ENCODE measurements around the gene PLPPR3. TPM values are rescaled to one million over a fixed set of nuclear protein-coding genes. Genes with fewer than 3 reads are reported as not detected.
A peak's percentile ranks its signal among the peaks of the same experiment; 100 is the strongest.

Gene PLPPR3
- total RNA-seq, 8 experiments from 2014 or later: 0.22 to 68.1 (median 43.3) TPM

DNA sequence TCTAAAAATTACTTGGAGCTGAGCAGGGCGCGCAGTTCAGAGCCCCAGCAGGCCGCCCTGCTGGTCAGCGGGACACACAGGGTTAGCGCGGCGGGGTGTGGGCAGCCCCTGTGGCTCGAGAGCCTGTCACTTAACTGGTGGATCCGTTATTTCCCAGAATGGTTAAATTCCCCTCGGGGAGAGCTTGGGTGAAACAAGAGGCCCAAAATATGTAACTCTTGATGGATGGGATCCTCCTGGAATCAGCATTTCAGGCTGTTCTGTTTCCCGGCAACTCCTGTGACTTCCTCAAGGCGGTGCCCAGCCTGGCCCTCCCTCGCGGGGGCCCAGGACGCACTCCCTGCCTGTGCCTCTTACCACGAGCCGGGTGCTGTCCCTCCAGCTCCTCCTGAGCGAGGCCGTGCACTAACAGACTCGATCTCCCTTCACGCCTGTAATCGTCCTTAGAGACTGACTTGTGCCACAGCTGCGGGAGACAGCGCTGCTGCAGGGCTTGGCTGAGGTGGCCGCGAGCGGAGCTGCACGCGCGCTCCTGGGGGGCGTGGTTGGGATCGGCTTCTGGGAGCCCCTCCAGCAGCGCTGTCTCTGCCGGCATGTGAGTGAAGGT lies 14.8 kb downstream of the PLPPR3 start:
- ATAC-seq (replicated peaks in 6 of 8): no peak
- 75 to 100% (median 90%) methylated on average over 2 to 27 of the region's 34 CpGs; no CpG with 5 or more reads in 2 of the 10 experiments for WGBS, 10 experiments
- Histone ChIP-seq H3K4me1 (replicated peaks in 1 of 2) (peaks cover 10 to 13% of the 10 kb centered on the region in 2 donors), H3K27ac (no peak overlapping the region), H3K4me3 (no peak overlapping the region)
- in situ Hi-C loops (cut with MboI; ENCODE audit: low pct_unique_long_range_greater_than_20kb in 2 of 9, low sequenced_read_pairs in 9 of 9, unreplicated experiment in 9 of 9): no loop called here

DNA sequence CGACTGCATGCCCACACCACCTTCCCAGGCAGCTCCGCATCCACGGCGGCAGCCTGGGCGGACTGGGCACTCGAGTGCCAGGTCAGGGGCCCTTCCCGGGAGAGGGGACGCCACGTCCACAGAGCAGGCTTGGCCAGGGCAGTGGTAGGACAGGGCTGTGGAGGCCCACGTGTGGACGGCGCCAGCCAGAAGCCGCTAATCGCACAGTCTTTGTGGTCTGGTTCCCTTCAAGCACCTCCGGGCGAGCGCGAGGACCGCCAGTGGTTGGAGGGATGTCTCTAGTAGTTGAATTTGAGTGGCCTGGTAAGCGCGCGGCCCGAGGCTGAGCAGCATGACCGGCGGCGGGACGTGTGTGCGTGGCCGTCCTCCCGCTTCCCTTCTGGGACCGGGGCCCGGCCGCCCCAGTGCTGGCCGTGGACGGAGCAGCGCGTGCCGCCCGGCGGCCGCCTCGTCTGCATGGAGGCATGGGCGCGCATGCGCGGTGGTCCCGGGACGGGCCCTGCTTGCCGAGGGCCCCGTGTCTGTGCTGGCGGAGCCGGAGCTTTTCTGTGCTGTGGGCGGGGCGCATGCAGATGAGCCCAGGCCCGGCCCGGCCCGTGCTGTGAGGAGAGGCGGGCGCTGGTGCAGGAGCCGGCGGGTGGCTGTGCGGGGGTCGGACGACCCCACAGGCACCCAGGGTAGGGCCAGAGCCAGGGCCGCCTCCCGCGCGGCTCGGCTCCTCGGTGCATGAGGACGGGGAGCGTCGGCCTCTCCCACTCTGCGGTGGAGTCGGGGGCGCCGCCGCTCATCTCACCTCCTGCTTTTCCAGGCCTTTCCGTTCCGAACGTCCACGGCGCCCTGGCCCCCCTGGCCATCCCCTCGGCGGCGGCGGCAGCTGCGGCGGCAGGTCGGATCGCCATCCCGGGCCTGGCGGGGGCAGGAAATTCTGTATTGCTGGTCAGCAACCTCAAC lies 15.9 kb downstream of the PLPPR3 start:
- no peak overlapping the region for H3K27ac ChIP-seq
- H3K4me3 ChIP-seq: no peak overlapping the region
- in situ Hi-C loops (cut with MboI; ENCODE audit: low pct_unique_long_range_greater_than_20kb in 2 of 9, low sequenced_read_pairs in 9 of 9, unreplicated experiment in 9 of 9): no loop called here

DNA sequence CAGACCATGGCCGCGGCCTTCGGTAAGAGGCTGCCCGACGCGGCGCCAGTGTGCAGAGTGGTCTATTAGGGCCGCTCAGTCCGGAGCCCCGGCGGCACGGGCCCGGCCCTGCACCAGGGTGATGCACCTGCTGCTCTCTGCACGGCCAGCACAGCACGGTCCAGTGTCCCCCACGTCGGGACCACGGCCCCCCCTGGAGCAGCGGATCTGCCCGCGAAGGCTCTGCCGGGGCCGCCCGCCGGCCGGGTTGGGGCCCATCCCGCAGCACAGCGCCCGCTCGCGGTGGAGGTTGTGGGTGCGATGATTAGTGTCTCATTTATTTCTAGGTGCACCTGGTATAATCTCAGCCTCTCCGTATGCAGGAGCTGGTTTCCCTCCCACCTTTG lies 16.6 kb downstream of the PLPPR3 start:
- no peak overlapping the region for H3K27ac ChIP-seq
- in situ Hi-C loops (cut with MboI; ENCODE audit: low pct_unique_long_range_greater_than_20kb in 2 of 9, low sequenced_read_pairs in 9 of 9, unreplicated experiment in 9 of 9): no loop called here
- peaks cover 18 to 31% of the 10 kb centered on the region in 2 donors for H3K4me1 ChIP-seq (replicated peaks in 1 of 2)
- H3K4me3 ChIP-seq: no peak overlapping the region
- ATAC-seq (replicated peaks in 6 of 8): peak in 4 of 8 experiments; percentile 5 to 13 (median 9)
- WGBS, 10 experiments: 100% methylated on average over 2 to 6 of the region's 33 CpGs; no CpG with 5 or more reads in 8 of the 10 experiments

More for the DNA sequence above, 15.9 kb downstream of the PLPPR3 start:
- peaks cover 16 to 24% of the 10 kb centered on the region in 2 donors for H3K4me1 ChIP-seq (replicated peaks in 1 of 2)
- peak in 5 of 8 experiments; percentile 2 to 17 (median 10) for ATAC-seq (replicated peaks in 6 of 8)
- WGBS, 10 experiments: 95 to 100% (median 95%) methylated on average over 5 to 43 of the region's 93 CpGs; no CpG with 5 or more reads in 7 of the 10 experiments

DNA sequence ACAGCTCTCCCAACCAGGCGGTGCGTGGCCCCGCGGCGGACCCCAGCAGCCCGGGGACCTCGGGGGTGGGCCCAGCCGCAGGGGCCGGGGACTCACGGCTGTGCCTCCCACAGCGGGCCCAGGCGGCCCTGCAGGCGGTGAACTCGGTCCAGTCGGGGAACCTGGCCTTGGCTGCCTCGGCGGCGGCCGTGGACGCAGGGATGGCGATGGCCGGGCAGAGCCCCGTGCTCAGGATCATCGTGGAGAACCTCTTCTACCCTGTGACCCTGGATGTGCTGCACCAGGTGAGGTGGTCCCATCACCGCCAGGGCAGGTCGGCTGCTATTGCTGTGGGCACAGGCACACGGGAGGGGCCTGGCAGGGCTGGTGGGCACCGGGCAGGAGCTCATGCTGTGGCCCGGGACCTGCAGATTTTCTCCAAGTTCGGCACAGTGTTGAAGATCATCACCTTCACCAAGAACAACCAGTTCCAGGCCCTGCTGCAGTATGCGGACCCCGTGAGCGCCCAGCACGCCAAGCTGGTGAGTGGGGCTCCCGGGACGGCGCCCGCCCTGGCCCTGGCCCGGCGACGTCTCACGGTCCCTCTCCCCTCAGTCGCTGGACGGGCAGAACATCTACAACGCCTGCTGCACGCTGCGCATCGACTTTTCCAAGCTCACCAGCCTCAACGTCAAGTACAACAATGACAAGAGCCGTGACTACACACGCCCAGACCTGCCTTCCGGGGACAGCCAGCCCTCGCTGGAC lies 17.2 kb downstream of the PLPPR3 start:
- peak in 4 of 8 experiments; percentile 5 to 18 (median 10) for ATAC-seq (replicated peaks in 6 of 8)
- 60 to 100% (median 83%) methylated on average over 1 to 8 of the region's 53 CpGs; no CpG with 5 or more reads in 6 of the 10 experiments for WGBS, 10 experiments
- H3K4me1 ChIP-seq (replicated peaks in 1 of 2): peaks cover 24 to 36% of the 10 kb centered on the region in 2 donors
- no peak overlapping the region for H3K4me3 ChIP-seq
- H3K27ac ChIP-seq: no peak overlapping the region
- in situ Hi-C loops (cut with MboI; ENCODE audit: low pct_unique_long_range_greater_than_20kb in 2 of 9, low sequenced_read_pairs in 9 of 9, unreplicated experiment in 9 of 9): no loop called here

DNA sequence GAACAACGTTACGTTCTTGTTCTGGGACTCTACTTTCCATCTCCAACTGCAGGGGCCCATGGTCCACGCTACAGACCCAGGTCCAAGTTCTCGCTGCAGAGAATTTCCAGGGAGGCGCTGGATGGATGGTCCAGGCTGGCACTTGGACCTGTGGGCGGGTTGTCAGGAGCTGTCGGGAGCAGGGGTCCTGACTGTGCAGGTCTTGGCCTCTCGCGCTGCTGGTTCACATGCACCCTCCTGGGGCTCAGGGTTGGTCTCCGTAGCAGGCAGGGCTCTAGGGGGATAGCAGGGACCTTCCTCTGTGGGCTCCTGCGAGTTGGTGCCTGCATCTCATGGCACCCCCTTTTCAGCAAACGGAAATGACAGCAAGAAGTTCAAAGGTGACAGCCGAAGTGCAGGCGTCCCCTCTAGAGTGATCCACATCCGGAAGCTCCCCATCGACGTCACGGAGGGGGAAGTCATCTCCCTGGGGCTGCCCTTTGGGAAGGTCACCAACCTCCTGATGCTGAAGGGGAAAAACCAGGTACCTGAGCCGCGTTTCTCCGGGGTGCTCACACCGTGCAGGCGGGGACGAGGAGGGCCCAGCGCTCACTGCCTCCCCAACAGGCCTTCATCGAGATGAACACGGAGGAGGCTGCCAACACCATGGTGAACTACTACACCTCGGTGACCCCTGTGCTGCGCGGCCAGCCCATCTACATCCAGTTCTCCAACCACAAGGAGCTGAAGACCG lies 17.9 kb downstream of the PLPPR3 start:
- WGBS, 10 experiments: 93 to 100% (median 100%) methylated on average over 2 to 11 of the region's 31 CpGs; no CpG with 5 or more reads in 3 of the 10 experiments
- Histone ChIP-seq H3K4me1 (replicated peaks in 1 of 2) (peaks cover 31 to 41% of the 10 kb centered on the region in 2 donors), H3K27ac (no peak overlapping the region), H3K4me3 (no peak overlapping the region)
- ATAC-seq (replicated peaks in 6 of 8): peak in 3 of 8 experiments; percentile 0 to 9 (median 6)
- in situ Hi-C loops (cut with MboI; ENCODE audit: low pct_unique_long_range_greater_than_20kb in 2 of 9, low sequenced_read_pairs in 9 of 9, unreplicated experiment in 9 of 9): no loop called here

DNA sequence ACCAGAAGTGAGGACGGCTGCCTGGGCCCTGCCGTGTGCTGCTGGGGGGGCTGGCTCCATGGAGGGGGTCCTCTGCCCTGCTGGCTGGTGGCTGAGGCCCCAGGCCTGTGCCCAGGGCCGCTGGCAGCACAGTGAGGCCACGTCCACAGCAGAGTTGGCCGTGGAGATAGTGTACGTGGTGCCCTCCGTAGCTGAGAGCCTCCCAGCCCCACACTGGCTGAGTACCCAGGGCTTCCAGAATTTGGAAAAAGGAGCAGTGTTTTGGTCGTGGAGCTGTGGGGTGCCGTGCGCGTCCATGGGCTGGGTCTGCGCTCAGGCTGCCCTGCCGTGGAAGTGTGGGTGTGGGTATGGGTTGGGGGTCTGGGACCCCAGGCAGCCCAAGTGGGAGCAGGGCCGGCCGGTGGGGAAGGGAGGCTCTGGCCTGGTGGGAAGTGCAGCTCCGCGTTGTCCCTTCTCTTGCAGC lies 18.6 kb downstream of the PLPPR3 start:
- WGBS, 10 experiments: 80 to 100% (median 88%) methylated on average over 1 to 4 of the region's 17 CpGs; no CpG with 5 or more reads in 4 of the 10 experiments
- Histone ChIP-seq H3K4me1 (replicated peaks in 1 of 2) (peaks cover 34 to 41% of the 10 kb centered on the region in 2 donors), H3K27ac (no peak overlapping the region), H3K4me3 (no peak overlapping the region)
- in situ Hi-C loops (cut with MboI; ENCODE audit: low pct_unique_long_range_greater_than_20kb in 2 of 9, low sequenced_read_pairs in 9 of 9, unreplicated experiment in 9 of 9): no loop called here
- peak in 2 of 8 experiments; percentile 1 to 4 for ATAC-seq (replicated peaks in 6 of 8)

DNA sequence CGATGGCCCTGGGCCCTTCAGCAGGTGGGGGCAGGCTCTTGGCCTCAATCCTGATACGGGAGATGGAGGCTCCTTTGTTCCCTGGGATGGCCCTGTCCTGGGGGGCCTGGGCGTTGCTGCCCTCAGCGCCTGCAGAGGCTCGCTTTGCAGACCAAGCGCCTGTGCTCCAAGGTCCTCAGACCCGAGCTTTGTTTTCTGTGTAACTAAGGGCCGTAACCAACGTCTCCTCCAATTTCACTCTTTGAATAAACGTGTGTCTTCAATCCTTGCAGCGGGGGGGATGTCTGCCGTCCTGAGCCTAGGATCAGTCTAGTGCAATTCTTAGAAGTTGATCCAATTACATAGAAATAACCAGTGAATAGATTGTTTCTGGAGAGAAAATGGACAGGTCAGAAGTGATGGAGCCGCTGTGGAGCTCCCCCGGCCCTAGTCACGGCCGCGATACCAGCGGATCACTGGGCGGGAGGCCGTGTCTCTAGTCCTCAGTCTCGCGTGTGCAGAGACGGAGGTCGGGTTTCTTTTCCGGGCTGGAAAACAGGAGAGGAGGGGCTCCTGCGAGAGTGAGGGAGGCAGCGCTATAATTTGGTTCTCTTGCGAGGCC lies 19.2 kb downstream of the PLPPR3 start:
- Histone ChIP-seq H3K4me3 (no peak overlapping the region), H3K27ac (peak overlapping the region in 1 of 2 donors; percentile 35), H3K4me1 (replicated peaks in 1 of 2) (peaks cover 34 to 41% of the 10 kb centered on the region in 2 donors)
- in situ Hi-C loops (cut with MboI; ENCODE audit: low pct_unique_long_range_greater_than_20kb in 2 of 9, low sequenced_read_pairs in 9 of 9, unreplicated experiment in 9 of 9): no loop called here
- 37 to 61% (median 46%) methylated on average over 3 to 8 of the region's 28 CpGs; no CpG with 5 or more reads in 4 of the 10 experiments for WGBS, 10 experiments
- peak in 3 of 8 experiments; percentile 1 to 27 (median 1) for ATAC-seq (replicated peaks in 6 of 8)

DNA sequence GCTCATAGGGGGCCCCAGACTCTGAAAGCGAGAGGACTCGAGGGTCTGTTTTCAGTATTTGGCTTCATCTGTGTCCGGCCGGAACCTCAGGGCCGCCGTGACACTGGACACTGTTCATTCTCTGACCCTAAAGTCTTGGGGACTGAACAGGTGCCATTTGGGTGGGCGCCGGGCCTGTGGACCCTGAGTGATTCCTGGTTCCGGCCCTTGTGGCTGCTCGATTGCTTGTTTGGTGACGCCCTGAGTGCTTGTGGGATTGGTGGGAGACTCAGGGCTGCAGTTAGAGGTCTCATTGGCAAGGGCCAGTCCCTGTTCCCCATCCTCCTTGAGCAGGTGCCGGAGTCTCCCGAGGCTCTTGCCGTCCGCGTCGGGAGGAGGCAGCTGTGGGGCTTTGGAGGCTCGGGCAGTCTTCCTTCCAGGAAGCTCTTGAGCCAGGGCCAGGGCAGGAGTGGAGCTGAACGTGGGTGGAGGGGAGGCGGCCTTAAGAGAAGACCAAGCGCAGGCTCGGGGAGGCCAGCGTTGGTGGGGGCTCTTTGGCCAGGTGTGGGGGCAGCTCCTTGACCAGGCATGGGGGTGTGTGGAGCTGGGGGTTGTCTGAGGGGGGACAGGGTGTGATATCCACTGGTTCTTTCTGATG lies 19.8 kb downstream of the PLPPR3 start:
- H3K4me1 ChIP-seq (replicated peaks in 1 of 2): peaks cover 34 to 41% of the 10 kb centered on the region in 2 donors
- in situ Hi-C loops (cut with MboI; ENCODE audit: low pct_unique_long_range_greater_than_20kb in 2 of 9, low sequenced_read_pairs in 9 of 9, unreplicated experiment in 9 of 9): no loop called here
- ATAC-seq (replicated peaks in 6 of 8): no peak
- H3K27ac ChIP-seq: peak overlapping the region in 1 of 2 donors; percentile 35
- WGBS, 10 experiments: 29 to 100% (median 90%) methylated on average over 1 to 9 of the region's 23 CpGs; no CpG with 5 or more reads in 7 of the 10 experiments
- no peak overlapping the region for H3K4me3 ChIP-seq

DNA sequence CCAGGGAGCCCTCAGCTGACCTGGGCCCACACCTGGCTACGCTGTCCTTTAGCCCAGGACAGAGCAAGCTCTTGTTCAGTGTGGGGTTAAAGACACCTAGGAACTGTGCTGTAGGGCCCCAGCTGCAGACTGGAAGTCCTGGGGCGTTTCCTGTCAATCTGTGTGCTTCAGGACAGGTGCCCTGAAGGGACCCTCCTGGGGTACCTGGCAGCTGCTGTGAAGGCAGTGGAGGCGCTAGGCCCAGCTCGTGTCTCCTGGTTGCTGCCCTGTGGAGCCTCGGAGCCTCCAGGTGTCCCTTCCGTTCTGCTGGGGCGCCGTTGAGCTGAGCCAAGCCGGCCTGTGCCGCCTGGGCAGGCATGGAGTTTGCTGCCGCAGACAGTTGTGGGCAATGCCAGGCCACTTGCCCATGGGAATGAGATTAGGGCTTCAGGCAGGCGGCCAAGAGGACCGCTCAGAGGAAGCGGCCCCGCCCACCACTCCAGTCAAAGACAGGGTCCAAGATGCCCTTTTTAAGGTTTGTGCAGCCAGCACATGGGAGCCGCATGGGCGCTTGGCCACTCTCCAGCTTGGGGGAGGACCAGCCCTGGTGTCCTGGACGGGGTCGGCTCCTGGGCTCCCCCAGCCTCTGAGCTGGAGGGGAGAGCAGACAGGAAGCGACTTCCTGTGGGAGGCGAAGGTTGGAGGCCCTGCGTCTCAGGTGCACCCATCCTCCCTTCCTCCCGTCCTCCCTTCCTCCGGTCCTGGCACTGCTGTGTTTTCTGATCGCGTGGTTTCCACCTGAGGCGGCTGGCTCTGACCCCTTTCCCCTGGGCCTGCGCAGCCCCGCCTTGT lies 20.5 kb downstream of the PLPPR3 start:
- Histone ChIP-seq H3K4me3 (no peak overlapping the region), H3K4me1 (replicated peaks in 1 of 2) (peaks cover 34 to 42% of the 10 kb centered on the region in 2 donors), H3K27ac (peak overlapping the region in 1 of 2 donors; percentile 35)
- no peak for ATAC-seq (replicated peaks in 6 of 8)
- 7 to 100% (median 95%) methylated on average over 2 to 7 of the region's 29 CpGs; no CpG with 5 or more reads in 7 of the 10 experiments for WGBS, 10 experiments
- in situ Hi-C loops (cut with MboI; ENCODE audit: low pct_unique_long_range_greater_than_20kb in 2 of 9, low sequenced_read_pairs in 9 of 9, unreplicated experiment in 9 of 9): no loop called here

DNA sequence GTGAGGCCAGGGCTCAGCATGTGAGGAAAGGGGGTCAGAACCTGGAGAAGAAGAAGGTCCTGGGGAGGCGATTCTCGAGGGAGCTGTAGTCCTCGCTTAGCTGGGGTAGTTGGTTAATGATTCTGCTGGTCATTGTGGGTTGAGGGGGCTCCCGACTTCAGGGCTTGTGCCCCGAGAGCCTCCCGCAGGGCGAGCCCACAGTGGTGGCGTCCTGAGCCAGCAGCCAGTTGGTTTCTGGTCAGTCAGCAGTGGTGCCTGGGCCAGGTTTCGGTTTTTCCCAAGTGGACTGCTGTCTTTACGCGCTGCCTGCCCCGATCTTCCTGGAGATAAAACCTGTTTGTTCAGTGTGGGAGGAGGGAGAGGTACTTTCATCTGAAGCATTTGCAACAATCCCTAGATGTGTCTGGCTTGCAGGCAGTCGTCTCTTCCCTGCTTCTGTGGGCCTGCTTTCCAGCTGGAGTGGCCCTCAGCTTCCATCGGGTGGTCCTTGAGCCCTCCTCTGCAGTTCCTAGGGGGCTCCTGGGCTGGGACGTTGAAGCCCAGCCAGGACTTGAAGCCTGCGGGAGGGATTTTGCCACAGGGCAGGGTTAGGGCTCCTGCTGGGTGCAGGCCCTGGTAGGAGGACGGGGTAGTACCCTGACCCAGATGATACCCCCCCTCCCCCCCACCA lies 21.3 kb downstream of the PLPPR3 start:
- H3K4me3 ChIP-seq: peak overlapping the region in 1 of 5 donors; percentile 100
- peaks cover 34 to 43% of the 10 kb centered on the region in 2 donors for H3K4me1 ChIP-seq (replicated peaks in 1 of 2)
- WGBS, 10 experiments: 22 to 94% (median 80%) methylated on average over 3 to 8 of the region's 17 CpGs; no CpG with 5 or more reads in 6 of the 10 experiments
- H3K27ac ChIP-seq: no peak overlapping the region
- in situ Hi-C loops (cut with MboI; ENCODE audit: low pct_unique_long_range_greater_than_20kb in 2 of 9, low sequenced_read_pairs in 9 of 9, unreplicated experiment in 9 of 9): no loop called here
- ATAC-seq (replicated peaks in 6 of 8): no peak
